HEK293 (cell line): ENCODE data around the gene PPP1CC.

Source experiments
- CTCF ChIA-PET: fragments of 350-600 bp; formaldehyde crosslinking; extraction: SDS; loops from one replicate; lab custom pipeline; 2021; ENCODE audit warnings: antibody characterized with exemption; lab: Yijun Ruan, JAX
- POLR2A ChIA-PET: fragments of 300-600 bp; formaldehyde crosslinking; extraction: SDS; loops from one replicate; lab custom pipeline; 2020; ENCODE audit warnings: antibody characterized with exemption, inconsistent platforms; lab: Yijun Ruan, JAX
- H3K27ac ChIP-seq: fragments of 200-500 bp; sonication (Bioruptor generic); 2 replicates; pipeline ENCODE4 v1.5.1; 2014; ENCODE audit warnings: low read depth, low read length, control low read depth, inconsistent platforms; ENCODE audit errors: extremely low read depth
- H3K36me3 ChIP-seq, 2 experiments: fragments of 200-500 bp in 1 of 2; sonication (Bioruptor generic) in 1 of 2; 1 replicate in 1 of 2; 2 replicates in 1 of 2; pipeline ENCODE4 v1.5.1; 2014 to 2017; ENCODE audit warnings: inconsistent platforms in 2 of 2, low read length in 2 of 2; ENCODE audit not compliant: control insufficient read depth in 2 of 2, insufficient read depth in 1 of 2
- H3K4me1 ChIP-seq: fragments of 200-500 bp; sonication (Bioruptor generic); 2 replicates; pipeline ENCODE4 v1.5.1; 2014; ENCODE audit warnings: mild to moderate bottlenecking, low read length, inconsistent platforms; ENCODE audit not compliant: control insufficient read depth, insufficient read depth
- H3K4me3 ChIP-seq: 2 replicates; pipeline ENCODE4 v1.5.1; 2011; ENCODE audit warnings: low read depth, mild to moderate bottlenecking, control low read depth, low read length, moderate library complexity
- H3K9me3 ChIP-seq: fragments of 200-500 bp; sonication (Bioruptor generic); 2 replicates; pipeline ENCODE4 v1.5.1; 2014; ENCODE audit warnings: low read depth, low read length, inconsistent platforms; ENCODE audit not compliant: control insufficient read depth, insufficient read depth
- BCL11A ChIP-seq: fragments of 450-650 bp; formaldehyde crosslinking; IDR thresholded peaks from 2 replicates; pipeline ENCODE4 v1.5.1; 2016; ENCODE audit warnings: low read depth, missing biosample characterization, missing genetic modification characterization
- HOXC10 ChIP-seq: sonication (generic); formaldehyde crosslinking; IDR thresholded peaks from 2 replicates; pipeline ENCODE4 v1.8.1; 2023; ENCODE audit warnings: mild to moderate bottlenecking, missing genetic modification reagents
- HOXD13 ChIP-seq: sonication (generic); formaldehyde crosslinking; IDR thresholded peaks from 2 replicates; pipeline ENCODE4 v1.8.0; 2022; ENCODE audit warnings: missing genetic modification reagents, borderline replicate concordance
- PATZ1 ChIP-seq: fragments of 450-650 bp; formaldehyde crosslinking; IDR thresholded peaks from 2 replicates; pipeline ENCODE4 v1.5.1; 2016; ENCODE audit warnings: missing biosample characterization, missing genetic modification characterization
- SP7 ChIP-seq: fragments of 450-650 bp; formaldehyde crosslinking; IDR thresholded peaks from 2 replicates; pipeline ENCODE4 v1.5.1; 2016; ENCODE audit warnings: missing biosample characterization, missing genetic modification characterization
- ZBTB8A ChIP-seq: fragments of 450-650 bp; formaldehyde crosslinking; IDR thresholded peaks from 2 replicates; pipeline ENCODE4 v1.5.1; 2016; ENCODE audit warnings: missing biosample characterization, missing genetic modification characterization
- ZFP69B ChIP-seq: fragments of 450-650 bp; formaldehyde crosslinking; IDR thresholded peaks from 2 replicates; pipeline ENCODE4 v1.5.1; 2016; ENCODE audit warnings: missing biosample characterization, missing genetic modification characterization
- ZNF146 ChIP-seq: fragments of 450-650 bp; formaldehyde crosslinking; IDR thresholded peaks from 2 replicates; pipeline ENCODE4 v1.5.1; 2016; ENCODE audit warnings: missing biosample characterization, missing genetic modification characterization
- ZNF221 ChIP-seq: fragments of 450-650 bp; formaldehyde crosslinking; IDR thresholded peaks from 2 replicates; pipeline ENCODE4 v1.5.1; 2017; ENCODE audit warnings: missing biosample characterization, missing genetic modification characterization, borderline replicate concordance
- ZNF341 ChIP-seq: fragments of 450-650 bp; formaldehyde crosslinking; IDR thresholded peaks from 2 replicates; pipeline ENCODE4; 2016; ENCODE audit warnings: low read depth, missing biosample characterization, missing genetic modification characterization
- ZNF394 ChIP-seq: fragments of 450-650 bp; formaldehyde crosslinking; IDR thresholded peaks from 2 replicates; pipeline ENCODE4 v1.5.1; 2016; ENCODE audit warnings: missing biosample characterization, missing genetic modification characterization, mild to moderate bottlenecking, moderate library complexity, borderline replicate concordance
- ZNF544 ChIP-seq: fragments of 450-650 bp; formaldehyde crosslinking; IDR thresholded peaks from 2 replicates; pipeline ENCODE4 v1.5.0; 2017; ENCODE audit warnings: missing biosample characterization, missing genetic modification characterization
- ZNF561 ChIP-seq: fragments of 450-650 bp; IDR thresholded peaks from 2 replicates; pipeline ENCODE4 v1.5.1; 2018; ENCODE audit warnings: missing biosample characterization, missing genetic modification characterization, borderline replicate concordance
- ZNF623 ChIP-seq: fragments of 450-650 bp; formaldehyde crosslinking; IDR thresholded peaks from 2 replicates; pipeline ENCODE4 v1.5.1; 2016; ENCODE audit warnings: missing biosample characterization, missing genetic modification characterization
- ZNF629 ChIP-seq: fragments of 450-650 bp; formaldehyde crosslinking; IDR thresholded peaks from 2 replicates; pipeline ENCODE4 v1.5.1; 2017; ENCODE audit warnings: missing biosample characterization, missing genetic modification characterization
- ZNF660 ChIP-seq: fragments of 450-650 bp; IDR thresholded peaks from 2 replicates; pipeline ENCODE4 v1.5.1; 2018; ENCODE audit warnings: missing biosample characterization, mild to moderate bottlenecking, missing genetic modification characterization
- ZNF785 ChIP-seq: fragments of 450-650 bp; formaldehyde crosslinking; IDR thresholded peaks from 2 replicates; pipeline ENCODE4 v1.5.1; 2016; ENCODE audit warnings: missing biosample characterization, missing genetic modification characterization
- ZNF837 ChIP-seq: fragments of 450-650 bp; formaldehyde crosslinking; IDR thresholded peaks from 2 replicates; pipeline ENCODE4 v1.5.1; 2016; ENCODE audit warnings: missing biosample characterization, missing genetic modification characterization
- TF ChIP-seq, protein P1 (sequence below): fragments of 450-650 bp; formaldehyde crosslinking; IDR thresholded peaks from 2 replicates; pipeline ENCODE4 v1.5.1; 2016; ENCODE audit warnings: missing biosample characterization, missing genetic modification characterization
- TF ChIP-seq, protein P2 (sequence below): fragments of 450-650 bp; formaldehyde crosslinking; IDR thresholded peaks from 2 replicates; pipeline ENCODE4 v1.5.1; 2016; ENCODE audit warnings: missing biosample characterization, missing genetic modification characterization

PPP1CC gene

GRCh38 chr12:110686294-110686903, 56.3 kb downstream of the PPP1CC start (continued):
- TF ChIP-seq, protein P1, sequence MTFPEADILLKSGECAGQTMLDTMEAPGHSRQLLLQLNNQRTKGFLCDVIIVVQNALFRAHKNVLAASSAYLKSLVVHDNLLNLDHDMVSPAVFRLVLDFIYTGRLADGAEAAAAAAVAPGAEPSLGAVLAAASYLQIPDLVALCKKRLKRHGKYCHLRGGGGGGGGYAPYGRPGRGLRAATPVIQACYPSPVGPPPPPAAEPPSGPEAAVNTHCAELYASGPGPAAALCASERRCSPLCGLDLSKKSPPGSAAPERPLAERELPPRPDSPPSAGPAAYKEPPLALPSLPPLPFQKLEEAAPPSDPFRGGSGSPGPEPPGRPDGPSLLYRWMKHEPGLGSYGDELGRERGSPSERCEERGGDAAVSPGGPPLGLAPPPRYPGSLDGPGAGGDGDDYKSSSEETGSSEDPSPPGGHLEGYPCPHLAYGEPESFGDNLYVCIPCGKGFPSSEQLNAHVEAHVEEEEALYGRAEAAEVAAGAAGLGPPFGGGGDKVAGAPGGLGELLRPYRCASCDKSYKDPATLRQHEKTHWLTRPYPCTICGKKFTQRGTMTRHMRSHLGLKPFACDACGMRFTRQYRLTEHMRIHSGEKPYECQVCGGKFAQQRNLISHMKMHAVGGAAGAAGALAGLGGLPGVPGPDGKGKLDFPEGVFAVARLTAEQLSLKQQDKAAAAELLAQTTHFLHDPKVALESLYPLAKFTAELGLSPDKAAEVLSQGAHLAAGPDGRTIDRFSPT (tag by site-specific recombination): no peak
- TF ChIP-seq ZNF341 (tag by site-specific recombination): no peak
- no peak for TF ChIP-seq ZBTB8A (tag by site-specific recombination)
- TF ChIP-seq ZNF561 (tag by site-specific recombination): no peak
- no peak for TF ChIP-seq ZNF660 (tag by site-specific recombination)
- no peak for TF ChIP-seq ZNF623 (tag by site-specific recombination)

DNA sequence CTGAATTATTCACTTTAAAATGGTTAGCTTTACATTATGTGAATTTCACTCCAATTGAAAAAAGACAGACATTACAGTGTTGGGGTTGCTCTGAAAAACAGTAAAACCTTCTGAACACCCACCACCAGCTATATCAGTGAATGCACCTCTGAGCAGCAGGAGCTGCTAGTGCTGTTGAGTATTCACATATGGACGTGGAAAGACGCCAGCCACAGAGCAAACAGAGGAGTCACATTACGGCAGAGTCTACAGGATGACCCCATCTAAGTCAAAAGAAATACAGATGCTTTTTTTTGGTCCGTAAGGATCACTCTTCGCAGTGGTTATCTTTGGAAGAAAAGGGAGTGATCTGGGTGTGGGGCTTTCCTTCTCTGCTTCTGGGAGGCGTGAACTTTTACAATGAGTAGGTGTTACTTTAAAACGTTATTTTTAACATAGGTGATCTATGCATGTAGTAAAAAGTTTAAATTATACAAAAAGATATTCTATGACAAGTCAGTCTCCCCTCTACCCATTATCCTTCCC, 58.3 kb downstream of the PPP1CC start:
- ChIA-PET POLR2A (no interaction called here), CTCF (interaction anchor here (0.9 kb wide), 1 partner anchor 13 kb away, joined by 3 read pairs; no protein-coding TSS in a partner anchor)
- Histone ChIP-seq H3K4me3 (no peak overlapping the region), H3K4me1 (no peaks in the 10 kb centered on the region; the same call in 1 of the 2 replicates), H3K36me3 (no peaks in the 10 kb centered on the region), H3K27ac (no peak overlapping the region), H3K9me3 (no peaks in the 10 kb centered on the region)
- TF ChIP-seq ZNF544 (tag by site-specific recombination) (no peak), ZNF221 (no peak), ZNF837 (tag by site-specific recombination) (no peak), ZNF629 (no peak), ZNF394 (tag by site-specific recombination) (no peak), SP7 (no peak), ZNF146 (tag by site-specific recombination) (no peak), ZFP69B (tag by site-specific recombination) (no peak), ZNF660 (tag by site-specific recombination) (no peak), ZNF785 (tag by site-specific recombination) (no peak), BCL11A (tag by site-specific recombination) (no peak), HOXC10 (CRISPR knock-in tag) (no peak), HOXD13 (CRISPR knock-in tag) (no peak), PATZ1 (tag by site-specific recombination) (no peak)
- TF ChIP-seq, protein P2, sequence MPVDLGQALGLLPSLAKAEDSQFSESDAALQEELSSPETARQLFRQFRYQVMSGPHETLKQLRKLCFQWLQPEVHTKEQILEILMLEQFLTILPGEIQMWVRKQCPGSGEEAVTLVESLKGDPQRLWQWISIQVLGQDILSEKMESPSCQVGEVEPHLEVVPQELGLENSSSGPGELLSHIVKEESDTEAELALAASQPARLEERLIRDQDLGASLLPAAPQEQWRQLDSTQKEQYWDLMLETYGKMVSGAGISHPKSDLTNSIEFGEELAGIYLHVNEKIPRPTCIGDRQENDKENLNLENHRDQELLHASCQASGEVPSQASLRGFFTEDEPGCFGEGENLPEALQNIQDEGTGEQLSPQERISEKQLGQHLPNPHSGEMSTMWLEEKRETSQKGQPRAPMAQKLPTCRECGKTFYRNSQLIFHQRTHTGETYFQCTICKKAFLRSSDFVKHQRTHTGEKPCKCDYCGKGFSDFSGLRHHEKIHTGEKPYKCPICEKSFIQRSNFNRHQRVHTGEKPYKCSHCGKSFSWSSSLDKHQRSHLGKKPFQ: no peak
